Panc1 (cell line): Measurements from ENCODE around the gene MAML3. TPM values are rescaled to one million over a fixed set of nuclear protein-coding genes. Genes with fewer than 3 reads are reported as not detected.

Experiments
- ATAC-seq: fragments of 200-7000 bp; cut with Tn5 transposase; 2 replicates; pipeline ENCODE4 v1.9.1; 2020; ENCODE audit warnings: mild to moderate bottlenecking, moderate library complexity
- BruUV-seq: library from RNA; stranded (reverse); fragments of 400-500 nt; replicated peaks from 2 replicates; lab custom pipeline; 2021; lab: Mats Ljungman, UMichigan
- CTCF ChIA-PET: fragments of 300-600 bp; sonication (Branson Sonifier 250); formaldehyde crosslinking; loops from one replicate; lab custom pipeline; 2022; ENCODE audit warnings: antibody characterized with exemption; lab: Charles Lee
- POLR2A ChIA-PET: fragments of 300-600 bp; sonication (Branson Sonifier 250); formaldehyde crosslinking; loops from one replicate; lab custom pipeline; 2022; ENCODE audit warnings: antibody characterized with exemption; lab: Charles Lee
- DNase-seq: peaks from one replicate; pipeline ENCODE4 v3.0.0-alpha.2; 2010; ENCODE audit warnings: low read depth, low spot score
- H3K27ac ChIP-seq: 2 replicates; pipeline ENCODE4 v1.5.1; 2011; ENCODE audit warnings: mild to moderate bottlenecking, low read length, inconsistent platforms
- H3K27me3 ChIP-seq: fragments of 200-500 bp; sonication (Bioruptor generic); 2 replicates; pipeline ENCODE4 v1.6.0; 2014; ENCODE audit warnings: low read length, inconsistent platforms; ENCODE audit not compliant: control insufficient read depth, insufficient read depth
- H3K36me3 ChIP-seq: fragments of 200-500 bp; sonication (Bioruptor generic); 2 replicates; pipeline ENCODE4 v1.5.1; 2014; ENCODE audit warnings: inconsistent platforms, mild to moderate bottlenecking, low read length, moderate library complexity; ENCODE audit not compliant: control insufficient read depth, insufficient read depth
- H3K4me1 ChIP-seq: 2 replicates; pipeline ENCODE4 v1.5.1; 2011; ENCODE audit warnings: inconsistent platforms, mild to moderate bottlenecking, low read length, moderate library complexity; ENCODE audit not compliant: control insufficient read depth, insufficient read depth
- H3K4me3 ChIP-seq, 2 experiments: 2 replicates each; pipeline ENCODE4 v1.5.1; 2011 to 2012; ENCODE audit warnings: low read depth in 2 of 2, low read length in 2 of 2, mild to moderate bottlenecking in 2 of 2, inconsistent platforms in 1 of 2, moderate library complexity in 1 of 2
- H3K9me3 ChIP-seq: fragments of 200-500 bp; sonication (Bioruptor generic); 2 replicates; pipeline ENCODE4 v1.5.1; 2014; ENCODE audit warnings: low read depth, mild to moderate bottlenecking, inconsistent platforms, low read length, moderate library complexity; ENCODE audit not compliant: control insufficient read depth, insufficient read depth
- POLR2AphosphoS5 ChIP-seq: IDR thresholded peaks from 2 replicates; pipeline ENCODE4 v1.6.1; 2012; ENCODE audit warnings: mild to moderate bottlenecking, low read depth, low read length, moderate library complexity
- SIN3A ChIP-seq: IDR thresholded peaks from 2 replicates; pipeline ENCODE4 v1.6.1; 2012; ENCODE audit warnings: low read depth, mild to moderate bottlenecking, low read length, moderate library complexity, borderline replicate concordance; ENCODE audit not compliant: insufficient read depth
- TCF7L2 ChIP-seq: IDR thresholded peaks from 2 replicates; pipeline ENCODE4 v1.6.1; 2011; ENCODE audit warnings: mild to moderate bottlenecking, low read depth, low read length, inconsistent platforms
- in situ Hi-C: cut with HindIII; loops from 2 replicates; pipeline ENCODE4 v1.10.0; 2016; ENCODE audit warnings: low sequenced_read_pairs, low pct_unique_long_range_greater_than_20kb
- intact Hi-C: fragments of 100-400 bp; cut with micrococcal nuclease; formaldehyde crosslinking; loops from one replicate; pipeline ENCODE4 v1.10.0; 2022; ENCODE audit not compliant: unreplicated experiment
- total RNA-seq: library from RNA; stranded (reverse); gene quantifications from one replicate; pipeline ENCODE4 v1.2.1, GENCODE V29; 2021; ENCODE audit not compliant: unreplicated experiment
- TF ChIP-seq, protein P1 (sequence below), 2 experiments: IDR thresholded peaks; 2 replicates each; pipeline ENCODE4 v1.6.1; 2011 to 2012; ENCODE audit warnings: low read depth in 2 of 2, control low read depth in 1 of 2, low read length in 1 of 2, mild to moderate bottlenecking in 1 of 2, moderate library complexity in 1 of 2; ENCODE audit not compliant: insufficient read depth in 1 of 2
- TF ChIP-seq, protein P2 (sequence below): fragments of 450-650 bp; IDR thresholded peaks from 2 replicates; pipeline ENCODE4 v1.5.1; 2017; ENCODE audit warnings: mild to moderate bottlenecking

MAML3 gene
- total RNA-seq, 1 experiment from 2014 or later: 7.7 TPM

DNA sequence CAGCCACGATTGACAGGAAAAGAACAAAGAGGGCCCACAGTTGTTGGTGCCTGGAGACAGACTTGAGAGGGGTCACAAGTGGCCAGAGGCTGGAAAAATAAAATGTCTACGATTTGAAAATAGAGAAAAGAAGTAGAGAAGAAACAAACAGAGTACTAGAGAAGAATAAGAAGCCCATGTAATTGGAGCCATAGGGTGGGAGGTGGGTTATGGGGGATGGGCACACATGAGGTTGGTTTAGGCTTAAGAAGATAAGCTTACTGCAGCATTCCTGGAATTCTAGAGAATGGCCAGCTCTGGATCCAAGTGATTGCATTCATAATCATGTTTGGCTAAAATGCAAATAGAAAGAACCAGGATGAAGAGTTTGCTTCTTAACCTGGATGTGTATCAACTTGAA is 210.7 kb downstream of the MAML3 start:
- DNase-seq: no peak
- Histone ChIP-seq H3K4me1 (no peaks in the 10 kb centered on the region), H3K36me3 (no peaks in the 10 kb centered on the region), H3K27me3 (no peaks in the 10 kb centered on the region), H3K4me3 (no peak overlapping the region), H3K27ac (no peak overlapping the region), H3K9me3 (no peaks in the 10 kb centered on the region)
- ChIA-PET CTCF (no interaction called here), POLR2A (no interaction called here)
- in situ Hi-C loops (no loop called here), intact Hi-C loops (no loop called here)
- no TSS peak for BruUV-seq
- ATAC-seq: no peak
- TF ChIP-seq POLR2AphosphoS5 (no peak), TCF7L2 (no peak)

DNA sequence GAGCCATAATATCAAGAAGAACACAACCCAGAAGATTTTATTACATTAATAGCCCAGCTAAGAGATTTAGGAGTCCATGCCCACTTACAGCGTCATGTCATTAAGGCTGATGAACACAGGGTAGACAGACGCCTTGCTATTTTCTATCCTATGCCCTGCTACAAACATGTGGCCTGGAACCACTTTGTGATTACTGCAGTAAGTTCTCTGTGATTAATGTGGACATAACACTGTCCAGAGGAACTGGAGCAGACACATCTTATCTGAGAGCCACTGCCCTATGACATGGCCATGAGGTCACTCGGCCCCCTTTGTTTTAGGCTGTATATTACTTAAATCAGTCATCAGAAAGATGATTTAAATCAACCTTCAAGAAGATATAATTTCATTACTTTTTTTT is 211.7 kb downstream of the MAML3 start:
- CTCF ChIA-PET: no interaction called here
- Histone ChIP-seq H3K4me1 (no peaks in the 10 kb centered on the region), H3K36me3 (no peaks in the 10 kb centered on the region), H3K27ac (no peak overlapping the region), H3K9me3 (no peaks in the 10 kb centered on the region), H3K27me3 (no peaks in the 10 kb centered on the region), H3K4me3 (no peak overlapping the region)
- DNase-seq: no peak
- TF ChIP-seq TCF7L2 (no peak), SIN3A (no peak), POLR2AphosphoS5 (no peak)
- TF ChIP-seq, protein P1, sequence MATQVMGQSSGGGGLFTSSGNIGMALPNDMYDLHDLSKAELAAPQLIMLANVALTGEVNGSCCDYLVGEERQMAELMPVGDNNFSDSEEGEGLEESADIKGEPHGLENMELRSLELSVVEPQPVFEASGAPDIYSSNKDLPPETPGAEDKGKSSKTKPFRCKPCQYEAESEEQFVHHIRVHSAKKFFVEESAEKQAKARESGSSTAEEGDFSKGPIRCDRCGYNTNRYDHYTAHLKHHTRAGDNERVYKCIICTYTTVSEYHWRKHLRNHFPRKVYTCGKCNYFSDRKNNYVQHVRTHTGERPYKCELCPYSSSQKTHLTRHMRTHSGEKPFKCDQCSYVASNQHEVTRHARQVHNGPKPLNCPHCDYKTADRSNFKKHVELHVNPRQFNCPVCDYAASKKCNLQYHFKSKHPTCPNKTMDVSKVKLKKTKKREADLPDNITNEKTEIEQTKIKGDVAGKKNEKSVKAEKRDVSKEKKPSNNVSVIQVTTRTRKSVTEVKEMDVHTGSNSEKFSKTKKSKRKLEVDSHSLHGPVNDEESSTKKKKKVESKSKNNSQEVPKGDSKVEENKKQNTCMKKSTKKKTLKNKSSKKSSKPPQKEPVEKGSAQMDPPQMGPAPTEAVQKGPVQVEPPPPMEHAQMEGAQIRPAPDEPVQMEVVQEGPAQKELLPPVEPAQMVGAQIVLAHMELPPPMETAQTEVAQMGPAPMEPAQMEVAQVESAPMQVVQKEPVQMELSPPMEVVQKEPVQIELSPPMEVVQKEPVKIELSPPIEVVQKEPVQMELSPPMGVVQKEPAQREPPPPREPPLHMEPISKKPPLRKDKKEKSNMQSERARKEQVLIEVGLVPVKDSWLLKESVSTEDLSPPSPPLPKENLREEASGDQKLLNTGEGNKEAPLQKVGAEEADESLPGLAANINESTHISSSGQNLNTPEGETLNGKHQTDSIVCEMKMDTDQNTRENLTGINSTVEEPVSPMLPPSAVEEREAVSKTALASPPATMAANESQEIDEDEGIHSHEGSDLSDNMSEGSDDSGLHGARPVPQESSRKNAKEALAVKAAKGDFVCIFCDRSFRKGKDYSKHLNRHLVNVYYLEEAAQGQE (IDR thresholded peaks at IDR 0.05; ENCODE audit: insufficient read depth in 1 of 2, low read depth in 2 of 2, low read length in 1 of 2): no peak
- TF ChIP-seq, protein P2, sequence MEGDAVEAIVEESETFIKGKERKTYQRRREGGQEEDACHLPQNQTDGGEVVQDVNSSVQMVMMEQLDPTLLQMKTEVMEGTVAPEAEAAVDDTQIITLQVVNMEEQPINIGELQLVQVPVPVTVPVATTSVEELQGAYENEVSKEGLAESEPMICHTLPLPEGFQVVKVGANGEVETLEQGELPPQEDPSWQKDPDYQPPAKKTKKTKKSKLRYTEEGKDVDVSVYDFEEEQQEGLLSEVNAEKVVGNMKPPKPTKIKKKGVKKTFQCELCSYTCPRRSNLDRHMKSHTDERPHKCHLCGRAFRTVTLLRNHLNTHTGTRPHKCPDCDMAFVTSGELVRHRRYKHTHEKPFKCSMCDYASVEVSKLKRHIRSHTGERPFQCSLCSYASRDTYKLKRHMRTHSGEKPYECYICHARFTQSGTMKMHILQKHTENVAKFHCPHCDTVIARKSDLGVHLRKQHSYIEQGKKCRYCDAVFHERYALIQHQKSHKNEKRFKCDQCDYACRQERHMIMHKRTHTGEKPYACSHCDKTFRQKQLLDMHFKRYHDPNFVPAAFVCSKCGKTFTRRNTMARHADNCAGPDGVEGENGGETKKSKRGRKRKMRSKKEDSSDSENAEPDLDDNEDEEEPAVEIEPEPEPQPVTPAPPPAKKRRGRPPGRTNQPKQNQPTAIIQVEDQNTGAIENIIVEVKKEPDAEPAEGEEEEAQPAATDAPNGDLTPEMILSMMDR: no peak
- no TSS peak for BruUV-seq
- intact Hi-C loops: no loop called here
- POLR2A ChIA-PET: no interaction called here
- in situ Hi-C loops: no loop called here
- no peak for ATAC-seq

DNA sequence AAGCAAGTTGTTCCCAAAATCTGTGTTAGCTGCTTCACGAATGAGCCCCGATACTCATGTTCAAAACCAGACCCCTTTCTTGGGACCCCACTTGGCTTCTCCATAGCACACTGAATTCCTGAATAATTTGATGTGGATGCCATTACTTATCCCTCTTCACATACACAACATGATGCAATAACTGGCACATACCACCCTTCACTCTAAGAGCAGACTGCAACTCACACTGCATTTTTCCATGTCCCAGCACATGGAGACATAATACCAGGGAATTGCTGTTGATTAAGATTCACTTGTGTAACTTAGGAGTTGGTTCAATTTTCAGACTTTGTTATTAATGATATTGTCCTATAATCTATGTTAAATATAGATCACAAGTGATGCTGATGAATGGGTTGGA is 213.4 kb downstream of the MAML3 start:
- Histone ChIP-seq H3K4me1 (no peaks in the 10 kb centered on the region), H3K36me3 (no peaks in the 10 kb centered on the region), H3K4me3 (no peak overlapping the region), H3K27ac (no peak overlapping the region), H3K9me3 (no peaks in the 10 kb centered on the region), H3K27me3 (no peaks in the 10 kb centered on the region)
- ATAC-seq (no peak), DNase-seq (no peak)
- ChIA-PET CTCF (no interaction called here), POLR2A (no interaction called here)
- no peak for TF ChIP-seq SIN3A
- TF ChIP-seq, protein P2: no peak
- TF ChIP-seq TCF7L2: no peak
- TF ChIP-seq POLR2AphosphoS5: no peak
- TF ChIP-seq, protein P1 (IDR thresholded peaks at IDR 0.05; ENCODE audit: insufficient read depth in 1 of 2, low read depth in 2 of 2, low read length in 1 of 2): no peak
- intact Hi-C loops (no loop called here), in situ Hi-C loops (no loop called here)
- BruUV-seq: no TSS peak
